IPS DF 6.9 (cell line): ENCODE results near the gene ATRN.
A peak's percentile ranks its signal among the peaks of the same experiment; 100 is the strongest.

ENCODE experiments used
- DNase-seq: peaks from one replicate; pipeline ENCODE4 v3.0.0-alpha.2; 2013; ENCODE audit warnings: low read depth, low spot score
- H3K27ac ChIP-seq: one replicate; pipeline ENCODE4 v1.5.1; 2013; ENCODE audit warnings: low read length, control low read depth
- H3K27me3 ChIP-seq: 2 replicates; pipeline ENCODE4 v1.6.1; 2013; ENCODE audit warnings: mild to moderate bottlenecking, low read length; ENCODE audit not compliant: control insufficient read depth, insufficient read depth
- H3K36me3 ChIP-seq: 2 replicates; pipeline ENCODE4 v1.6.1; 2013; ENCODE audit warnings: low read length; ENCODE audit not compliant: control insufficient read depth, insufficient read depth
- H3K4me1 ChIP-seq: 2 replicates; pipeline ENCODE4 v1.6.1; 2013; ENCODE audit warnings: low read length; ENCODE audit not compliant: control insufficient read depth, insufficient read depth
- H3K4me3 ChIP-seq: 2 replicates; pipeline ENCODE4 v1.5.1; 2013; ENCODE audit warnings: mild to moderate bottlenecking, low read length
- H3K9me3 ChIP-seq: 2 replicates; pipeline ENCODE4 v1.6.1; 2013; ENCODE audit warnings: low read length, inconsistent platforms; ENCODE audit not compliant: control insufficient read depth, insufficient read depth
- WGBS: extraction: QIAGEN DNeasy Blood & Tissue Kit; methylation state at CpG from one replicate; pipeline ENCODE4 v1.1.7; 2013; ENCODE audit warnings: mixed read lengths, missing lambda C conversion rate; ENCODE audit not compliant: insufficient read length, insufficient coverage; 5-methylcytosine and 5-hydroxymethylcytosine counted together

The ATRN gene

GRCh38 chr20:3560578-3560977 lies 89.8 kb downstream of the ATRN start:
- Histone ChIP-seq H3K4me3 (no peak overlapping the region), H3K27ac (no peak overlapping the region), H3K4me1 (no peaks in the 10 kb centered on the region), H3K27me3 (no peaks in the 10 kb centered on the region), H3K36me3 (no peaks in the 10 kb centered on the region), H3K9me3 (no peaks in the 10 kb centered on the region)
- no CpG with 5 or more reads among the region's 1 CpG for WGBS
- no peak for DNase-seq

DNA sequence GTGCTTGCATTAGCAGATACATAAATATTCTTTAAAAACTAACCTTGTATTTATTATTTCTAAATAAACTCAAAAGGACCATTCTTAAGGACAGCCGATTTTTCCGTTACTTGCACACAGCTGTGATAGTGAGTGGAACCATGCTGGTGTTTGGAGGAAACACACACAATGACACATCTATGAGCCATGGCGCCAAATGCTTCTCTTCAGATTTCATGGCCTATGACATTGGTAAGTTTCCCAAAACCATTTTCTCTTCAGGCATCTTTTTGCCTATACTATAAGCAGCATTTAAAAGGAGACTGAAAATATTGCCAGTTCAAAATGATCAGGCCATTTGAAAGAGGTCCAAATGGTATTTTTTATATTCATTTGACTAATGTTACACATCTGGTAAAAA lies 92.3 kb downstream of the ATRN start:
- H3K27ac ChIP-seq = no peak overlapping the region
- H3K36me3 ChIP-seq = no peaks in the 10 kb centered on the region
- DNase-seq = no peak
- no CpG with 5 or more reads among the region's 3 CpGs for WGBS
- no peaks in the 10 kb centered on the region for H3K4me1 ChIP-seq
- no peaks in the 10 kb centered on the region for H3K9me3 ChIP-seq
- H3K4me3 ChIP-seq = no peak overlapping the region
- no peaks in the 10 kb centered on the region for H3K27me3 ChIP-seq

GRCh38 chr20:3563548-3564177 lies 92.8 kb downstream of the ATRN start:
- DNase-seq = peak; percentile 4
- Histone ChIP-seq H3K27ac (no peak overlapping the region), H3K4me1 (no peaks in the 10 kb centered on the region), H3K27me3 (no peaks in the 10 kb centered on the region), H3K36me3 (no peaks in the 10 kb centered on the region), H3K4me3 (no peak overlapping the region), H3K9me3 (no peaks in the 10 kb centered on the region)
- WGBS = no CpG with 5 or more reads among the region's 4 CpGs

GRCh38 chr20:3565851-3566250 lies 95.0 kb downstream of the ATRN start:
- DNase-seq = no peak
- H3K27me3 ChIP-seq = no peaks in the 10 kb centered on the region
- WGBS = no CpG with 5 or more reads among the region's 2 CpGs
- no peak overlapping the region for H3K27ac ChIP-seq
- no peaks in the 10 kb centered on the region for H3K9me3 ChIP-seq
- no peaks in the 10 kb centered on the region for H3K4me1 ChIP-seq
- H3K4me3 ChIP-seq = no peak overlapping the region
- H3K36me3 ChIP-seq = no peaks in the 10 kb centered on the region

DNA sequence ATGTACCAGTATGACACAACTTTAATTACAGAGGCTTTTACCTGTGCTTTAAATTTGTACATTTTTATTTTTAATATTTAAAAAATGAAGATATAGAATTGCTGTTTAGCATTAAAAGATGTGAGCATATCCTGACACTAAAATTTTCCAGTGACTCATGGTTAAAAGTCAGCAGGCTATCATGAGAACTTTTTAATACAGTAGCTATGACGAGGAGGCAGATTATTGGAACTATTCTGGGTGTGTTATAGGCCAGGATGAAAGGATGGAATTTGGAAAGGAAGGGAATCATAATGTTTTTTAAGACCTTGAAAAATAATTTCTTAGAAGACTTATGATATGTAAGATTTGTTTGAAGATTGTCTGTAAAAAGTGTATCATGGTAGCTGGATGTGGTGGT lies 101.3 kb downstream of the ATRN start:
- Histone ChIP-seq H3K27ac (no peak overlapping the region), H3K27me3 (no peaks in the 10 kb centered on the region), H3K36me3 (no peaks in the 10 kb centered on the region), H3K9me3 (no peaks in the 10 kb centered on the region), H3K4me1 (no peaks in the 10 kb centered on the region), H3K4me3 (no peak overlapping the region)
- DNase-seq = no peak
- no CpG with 5 or more reads among the region's 1 CpG for WGBS

DNA sequence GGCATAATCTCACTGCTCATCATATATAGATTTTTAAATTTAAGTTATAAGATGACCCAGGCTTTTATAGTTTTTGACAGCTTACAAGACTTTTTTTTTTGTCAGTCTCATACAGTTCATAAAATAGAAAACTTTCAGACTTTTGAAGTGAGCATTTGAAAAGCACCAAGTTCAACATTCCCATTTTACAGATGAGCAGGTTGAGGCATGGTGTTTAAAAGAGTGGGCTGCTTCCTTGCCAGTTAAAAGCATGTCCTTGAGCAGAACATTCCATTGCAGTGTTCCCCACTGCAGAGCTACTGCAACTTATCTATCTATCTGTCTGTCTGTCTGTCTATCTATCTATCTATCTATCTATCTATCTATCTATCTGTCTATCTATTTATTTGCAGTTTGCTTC lies 105.5 kb downstream of the ATRN start:
- no peak for DNase-seq
- no peak overlapping the region for H3K27ac ChIP-seq
- H3K36me3 ChIP-seq = no peaks in the 10 kb centered on the region
- no peak overlapping the region for H3K4me3 ChIP-seq
- H3K9me3 ChIP-seq = no peaks in the 10 kb centered on the region
- H3K27me3 ChIP-seq = no peaks in the 10 kb centered on the region
- H3K4me1 ChIP-seq = no peaks in the 10 kb centered on the region

- H3K27ac ChIP-seq = no peak overlapping the region
- H3K36me3 ChIP-seq = no peaks in the 10 kb centered on the region
- no peak overlapping the region for H3K4me3 ChIP-seq
- DNase-seq = no peak
- no peaks in the 10 kb centered on the region for H3K27me3 ChIP-seq
- no peaks in the 10 kb centered on the region for H3K4me1 ChIP-seq
- no CpG with 5 or more reads among the region's 1 CpG for WGBS
- no peaks in the 10 kb centered on the region for H3K9me3 ChIP-seq
Measured at GRCh38 chr20:3577366-3577765, 106.5 kb downstream of the ATRN start.

- H3K27me3 ChIP-seq = no peaks in the 10 kb centered on the region
- H3K9me3 ChIP-seq = no peaks in the 10 kb centered on the region
- no CpG with 5 or more reads among the region's 3 CpGs for WGBS
- peak; percentile 11 for DNase-seq
- H3K4me3 ChIP-seq = no peak overlapping the region
- no peaks in the 10 kb centered on the region for H3K36me3 ChIP-seq
- no peak overlapping the region for H3K27ac ChIP-seq
- H3K4me1 ChIP-seq = no peaks in the 10 kb centered on the region
Measured at GRCh38 chr20:3580412-3580811, 109.6 kb downstream of the ATRN start.

GRCh38 chr20:3583765-3584164 lies 112.9 kb downstream of the ATRN start:
- DNase-seq = no peak
- no peaks in the 10 kb centered on the region for H3K4me1 ChIP-seq
- no peak overlapping the region for H3K4me3 ChIP-seq
- no peak overlapping the region for H3K27ac ChIP-seq
- no peaks in the 10 kb centered on the region for H3K36me3 ChIP-seq
- H3K27me3 ChIP-seq = no peaks in the 10 kb centered on the region
- H3K9me3 ChIP-seq = no peaks in the 10 kb centered on the region
- no CpG with 5 or more reads among the region's 7 CpGs for WGBS

- Histone ChIP-seq H3K36me3 (no peaks in the 10 kb centered on the region; the same call in 1 of the 2 replicates), H3K4me1 (no peaks in the 10 kb centered on the region), H3K9me3 (no peaks in the 10 kb centered on the region), H3K27ac (no peak overlapping the region), H3K4me3 (no peak overlapping the region), H3K27me3 (no peaks in the 10 kb centered on the region)
- no CpG with 5 or more reads among the region's 1 CpG for WGBS
- no peak for DNase-seq
Measured at GRCh38 chr20:3586093-3586492, 115.3 kb downstream of the ATRN start.

- no peaks in the 10 kb centered on the region for H3K4me1 ChIP-seq
- no peaks in the 10 kb centered on the region for H3K27me3 ChIP-seq
- no CpG with 5 or more reads among the region's 1 CpG for WGBS
- H3K9me3 ChIP-seq = no peaks in the 10 kb centered on the region
- H3K27ac ChIP-seq = no peak overlapping the region
- no peak overlapping the region for H3K4me3 ChIP-seq
- H3K36me3 ChIP-seq = no peaks in the 10 kb centered on the region; the same call in 1 of the 2 replicates
- DNase-seq = no peak
Measured at GRCh38 chr20:3590164-3590563, 119.3 kb downstream of the ATRN start.
